DOHH2 (cell line): ENCODE data around the gene RTP2.

ENCODE experiments used
- H3F3A ChIP-seq: fragments of 200-600 bp; sonication (generic), shearing (Covaris generic); 2 replicates; pipeline ENCODE4 v1.6.0; 2016; ENCODE audit warnings: antibody characterized with exemption, mild to moderate bottlenecking; ENCODE audit not compliant: control insufficient read depth, insufficient read depth
- H3K27ac ChIP-seq: fragments of 200-600 bp; sonication (generic); 2 replicates; pipeline ENCODE4 v1.5.1; 2014; ENCODE audit warnings: low read depth, mild to moderate bottlenecking, low read length, moderate library complexity
- H3K27me3 ChIP-seq: fragments of 200-600 bp; sonication (generic); 2 replicates; pipeline ENCODE4 v1.6.1; 2014; ENCODE audit warnings: mild to moderate bottlenecking, low read length, mixed read lengths; ENCODE audit not compliant: control insufficient read depth
- H3K36me3 ChIP-seq: fragments of 200-600 bp; sonication (generic); 2 replicates; pipeline ENCODE4 v1.6.1; 2014; ENCODE audit warnings: mild to moderate bottlenecking, low read length, moderate library complexity, mixed read lengths; ENCODE audit not compliant: control insufficient read depth
- H3K4me1 ChIP-seq: fragments of 200-600 bp; sonication (generic); 2 replicates; pipeline ENCODE4 v1.6.1; 2014; ENCODE audit warnings: mild to moderate bottlenecking, low read length, mixed read lengths; ENCODE audit not compliant: control insufficient read depth
- H3K4me2 ChIP-seq: fragments of 200-600 bp; sonication (generic); 2 replicates; pipeline ENCODE4 v1.6.0; 2014; ENCODE audit warnings: mild to moderate bottlenecking, low read length, moderate library complexity
- H3K4me3 ChIP-seq: fragments of 200-600 bp; sonication (generic); 2 replicates; pipeline ENCODE4 v1.5.1; 2014; ENCODE audit warnings: mild to moderate bottlenecking, low read length, mixed read lengths
- H3K79me2 ChIP-seq: fragments of 200-600 bp; sonication (generic); 2 replicates; pipeline ENCODE4 v1.6.1; 2014; ENCODE audit warnings: mild to moderate bottlenecking, low read length, mixed read lengths; ENCODE audit not compliant: control insufficient read depth
- H3K9me2 ChIP-seq: fragments of 200-600 bp; sonication (generic); replicated peaks from 2 replicates; pipeline ENCODE4 v1.6.1; 2014; ENCODE audit warnings: mild to moderate bottlenecking, low read length, mixed read lengths; ENCODE audit not compliant: control insufficient read depth
- H3K9me3 ChIP-seq: fragments of 200-600 bp; sonication (generic); 2 replicates; pipeline ENCODE4 v1.6.1; 2014; ENCODE audit warnings: antibody characterized with exemption, low read length, mixed read lengths; ENCODE audit not compliant: control insufficient read depth, insufficient read depth
- H4K20me1 ChIP-seq: fragments of 200-600 bp; sonication (generic); 2 replicates; pipeline ENCODE4 v1.6.0; 2014; ENCODE audit warnings: low read depth, mild to moderate bottlenecking, antibody characterized with exemption, low read length, moderate library complexity; ENCODE audit not compliant: control insufficient read depth, insufficient read depth
- EZH2phosphoT487 ChIP-seq: fragments of 200-600 bp; sonication (generic); IDR thresholded peaks from 2 replicates; pipeline ENCODE4 v1.6.1; 2017; ENCODE audit warnings: borderline replicate concordance, mild to moderate bottlenecking, antibody characterized with exemption, low read length, moderate library complexity, mixed read lengths
- TF ChIP-seq, protein P1 (sequence below): fragments of 200-600 bp; sonication (generic); IDR thresholded peaks from one replicate; pipeline ENCODE4 v1.5.1; 2014; ENCODE audit warnings: antibody characterized with exemption, mild to moderate bottlenecking, low read depth, low read length; ENCODE audit not compliant: poor library complexity, severe bottlenecking

The RTP2 gene

DNA sequence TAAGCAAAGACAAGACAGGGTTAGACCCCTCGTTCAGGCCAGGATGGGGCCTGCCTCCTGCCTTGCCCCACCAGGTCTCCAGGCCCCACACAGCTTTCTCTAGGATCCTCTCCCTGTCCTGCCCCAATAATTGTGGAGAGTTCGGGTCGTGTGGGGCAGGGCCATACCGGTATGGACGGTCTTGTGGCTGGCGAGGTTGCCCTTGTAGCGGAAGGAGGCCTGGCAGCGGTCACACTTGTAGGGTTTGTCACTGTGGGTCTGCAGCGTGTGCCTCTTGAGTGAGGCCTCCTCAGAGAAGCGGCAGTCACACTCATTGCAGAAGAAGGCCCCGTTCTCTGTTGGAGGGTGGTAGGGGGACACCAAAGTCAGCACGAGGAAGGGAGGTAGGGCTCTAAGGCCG, 24.2 kb upstream of the RTP2 start:
- Histone ChIP-seq H3K79me2 (peaks cover 37% of the 10 kb centered on the region), H3K4me1 (no peaks in the 10 kb centered on the region), H3K27me3 (no peaks in the 10 kb centered on the region), H3F3A (peaks cover 100% of the 10 kb centered on the region), H3K9me2 (no peaks in the 10 kb centered on the region), H4K20me1 (peaks cover 71% of the 10 kb centered on the region), H3K36me3 (peaks cover 99% of the 10 kb centered on the region), H3K27ac (no peak overlapping the region), H3K9me3 (no peaks in the 10 kb centered on the region), H3K4me2 (no peak overlapping the region), H3K4me3 (no peak overlapping the region)
- TF ChIP-seq, protein P1, sequence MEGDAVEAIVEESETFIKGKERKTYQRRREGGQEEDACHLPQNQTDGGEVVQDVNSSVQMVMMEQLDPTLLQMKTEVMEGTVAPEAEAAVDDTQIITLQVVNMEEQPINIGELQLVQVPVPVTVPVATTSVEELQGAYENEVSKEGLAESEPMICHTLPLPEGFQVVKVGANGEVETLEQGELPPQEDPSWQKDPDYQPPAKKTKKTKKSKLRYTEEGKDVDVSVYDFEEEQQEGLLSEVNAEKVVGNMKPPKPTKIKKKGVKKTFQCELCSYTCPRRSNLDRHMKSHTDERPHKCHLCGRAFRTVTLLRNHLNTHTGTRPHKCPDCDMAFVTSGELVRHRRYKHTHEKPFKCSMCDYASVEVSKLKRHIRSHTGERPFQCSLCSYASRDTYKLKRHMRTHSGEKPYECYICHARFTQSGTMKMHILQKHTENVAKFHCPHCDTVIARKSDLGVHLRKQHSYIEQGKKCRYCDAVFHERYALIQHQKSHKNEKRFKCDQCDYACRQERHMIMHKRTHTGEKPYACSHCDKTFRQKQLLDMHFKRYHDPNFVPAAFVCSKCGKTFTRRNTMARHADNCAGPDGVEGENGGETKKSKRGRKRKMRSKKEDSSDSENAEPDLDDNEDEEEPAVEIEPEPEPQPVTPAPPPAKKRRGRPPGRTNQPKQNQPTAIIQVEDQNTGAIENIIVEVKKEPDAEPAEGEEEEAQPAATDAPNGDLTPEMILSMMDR, result no peak
- no peak for TF ChIP-seq EZH2phosphoT487

DNA sequence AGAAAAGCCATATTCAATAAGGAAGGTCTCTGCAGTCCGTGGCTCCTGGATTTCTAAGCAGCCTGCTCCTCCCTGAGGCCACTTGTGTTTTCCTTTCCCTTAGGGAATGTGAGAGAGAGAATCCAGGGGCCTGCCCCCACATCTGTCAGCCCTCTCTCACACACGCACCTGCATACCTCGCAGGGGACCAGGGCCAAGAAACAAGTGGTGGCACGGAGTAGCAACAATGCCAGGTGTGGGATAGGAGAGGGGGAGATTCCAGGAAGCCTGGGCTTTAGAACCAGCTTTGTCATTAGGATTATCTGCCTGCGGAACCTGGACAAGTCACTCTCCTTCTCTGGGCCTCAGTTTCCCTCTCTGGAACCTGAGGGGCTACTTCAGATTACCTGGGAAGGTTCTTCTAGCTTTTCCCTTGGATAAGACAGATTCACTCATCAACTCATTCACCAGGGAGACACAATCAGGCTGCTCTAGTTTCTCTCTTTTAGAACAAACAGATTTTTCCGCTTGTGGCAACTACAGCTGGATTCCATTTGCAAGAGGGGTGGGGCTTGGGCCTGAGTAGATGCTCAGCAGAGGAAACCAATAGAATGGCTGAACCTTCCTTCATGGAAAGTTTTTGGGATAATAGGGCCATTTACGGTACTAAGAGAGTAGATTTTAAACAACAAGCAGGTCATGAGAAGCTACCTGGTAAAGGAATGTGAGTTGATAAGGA, 23.5 kb upstream of the RTP2 start:
- Histone ChIP-seq H3K27ac (no peak overlapping the region), H3K79me2 (peaks cover 30% of the 10 kb centered on the region), H3K4me3 (no peak overlapping the region), H3F3A (peaks cover 100% of the 10 kb centered on the region), H3K27me3 (no peaks in the 10 kb centered on the region), H3K4me1 (no peaks in the 10 kb centered on the region), H4K20me1 (peaks cover 63% of the 10 kb centered on the region), H3K9me3 (no peaks in the 10 kb centered on the region), H3K9me2 (no peaks in the 10 kb centered on the region), H3K36me3 (peaks cover 99% of the 10 kb centered on the region), H3K4me2 (no peak overlapping the region)
- TF ChIP-seq EZH2phosphoT487, result no peak
- TF ChIP-seq, protein P1, result no peak

DNA sequence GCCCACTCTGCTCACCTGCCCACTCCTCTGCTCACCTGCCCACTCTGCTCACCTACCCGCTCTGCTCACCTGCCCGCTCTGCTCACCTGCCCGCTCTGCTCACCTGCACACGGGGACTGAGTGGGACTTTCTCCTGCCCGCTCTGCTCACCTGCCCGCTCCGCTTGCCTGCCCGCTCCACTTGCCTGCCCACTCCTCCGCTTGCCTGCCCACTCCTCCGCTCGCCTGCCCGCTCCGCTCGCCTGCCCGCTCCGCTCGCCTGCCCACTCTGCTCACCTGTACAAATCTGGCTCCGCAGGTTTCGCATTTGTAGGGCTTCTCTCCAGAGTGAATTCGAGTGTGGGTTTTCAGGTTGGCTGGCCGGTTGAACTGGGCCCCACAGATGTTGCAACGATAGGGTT, 22.9 kb upstream of the RTP2 start:
- Histone ChIP-seq H4K20me1 (peaks cover 57% of the 10 kb centered on the region), H3K79me2 (peaks cover 24% of the 10 kb centered on the region), H3K27me3 (no peaks in the 10 kb centered on the region), H3K27ac (no peak overlapping the region), H3K9me3 (no peaks in the 10 kb centered on the region), H3F3A (peaks cover 100% of the 10 kb centered on the region), H3K36me3 (peaks cover 99% of the 10 kb centered on the region), H3K9me2 (no peaks in the 10 kb centered on the region), H3K4me1 (no peaks in the 10 kb centered on the region), H3K4me3 (no peak overlapping the region), H3K4me2 (no peak overlapping the region)
- no peak for TF ChIP-seq EZH2phosphoT487
- TF ChIP-seq, protein P1, result no peak
